Endodermal cell (in vitro differentiated cells): ENCODE results near the gene ENHO. TPM values are rescaled to one million over a fixed set of nuclear protein-coding genes. Genes with fewer than 3 reads are reported as not detected.

Experiments
- DNase-seq: peaks from one replicate; pipeline ENCODE4 v3.0.0-alpha.2; 2017
- H3K27ac ChIP-seq: 2 replicates; pipeline ENCODE4 v1.5.1; 2013; ENCODE audit warnings: mild to moderate bottlenecking, low read depth, low read length, moderate library complexity
- H3K27me3 ChIP-seq: 2 replicates; pipeline ENCODE4 v1.6.1; 2013; ENCODE audit warnings: mild to moderate bottlenecking, low read length, moderate library complexity; ENCODE audit not compliant: insufficient read depth, control insufficient read depth, poor library complexity, severe bottlenecking
- H3K36me3 ChIP-seq: 2 replicates; pipeline ENCODE4 v1.7.0; 2013; ENCODE audit warnings: mild to moderate bottlenecking, low read length, moderate library complexity; ENCODE audit not compliant: control insufficient read depth, insufficient read depth
- H3K4me1 ChIP-seq: one replicate; pipeline ENCODE4 v1.7.0; 2013; ENCODE audit warnings: low read length; ENCODE audit not compliant: control insufficient read depth, insufficient read depth
- H3K4me3 ChIP-seq: 2 replicates; pipeline ENCODE4 v1.5.1; 2013; ENCODE audit warnings: mild to moderate bottlenecking, low read length, moderate library complexity
- H3K9ac ChIP-seq: 2 replicates; pipeline ENCODE4 v1.6.1; 2013; ENCODE audit warnings: mild to moderate bottlenecking, low read length, moderate library complexity; ENCODE audit not compliant: poor library complexity, severe bottlenecking; ENCODE audit errors: extremely low read depth
- H3K9me3 ChIP-seq: 2 replicates; pipeline ENCODE4 v1.6.1; 2013; ENCODE audit warnings: mild to moderate bottlenecking, low read length, moderate library complexity; ENCODE audit not compliant: control insufficient read depth
- H3K27ac Mint-ChIP-seq: 2 replicates; pipeline ENCODE4 v1.8.0; 2020; ENCODE audit warnings: mixed read lengths
- H3K27me3 Mint-ChIP-seq: 2 replicates; pipeline ENCODE4 v1.8.0; 2021; ENCODE audit warnings: mild to moderate bottlenecking, mixed read lengths; ENCODE audit not compliant: insufficient read depth
- H3K36me3 Mint-ChIP-seq: 2 replicates; pipeline ENCODE4 v1.8.0; 2020; ENCODE audit warnings: low read depth, mixed read lengths
- H3K4me1 Mint-ChIP-seq: 2 replicates; pipeline ENCODE4 v1.8.0; 2020; ENCODE audit warnings: mixed read lengths
- H3K4me3 Mint-ChIP-seq: 2 replicates; pipeline ENCODE4 v1.8.0; 2020; ENCODE audit warnings: mild to moderate bottlenecking, moderate library complexity, mixed read lengths
- H3K9me3 Mint-ChIP-seq: 2 replicates; pipeline ENCODE4 v1.8.0; 2020; ENCODE audit warnings: mild to moderate bottlenecking, mixed read lengths
- WGBS, 2 experiments: methylation state at CpG; one replicate each; pipeline versions ENCODE4 v1.1.5 to v1.1.7; 2013; ENCODE audit warnings: missing lambda C conversion rate in 2 of 2, mixed read lengths in 1 of 2; ENCODE audit not compliant: insufficient coverage in 1 of 2, insufficient read length in 1 of 2; 5-methylcytosine and 5-hydroxymethylcytosine counted together
- total RNA-seq, 2 donors: library from RNA; stranded (reverse); fragmentation: NEBNext Ultra II Directional in 1 of 2; extraction: Animal tissue kit (Norgen Biotek cat#: 25700) in 1 of 2; gene quantifications; 2 replicates in 1 of 2; 3 replicates in 1 of 2; pipeline ENCODE4 v1.2.1, GENCODE V29; 2021
- TF ChIP-seq, protein P1 (sequence below): fragments of 200-600 bp; sonication (generic); conservative IDR thresholded peaks from 2 replicates; pipeline ENCODE4 v1.5.0; 2021; ENCODE audit warnings: antibody characterized with exemption, mild to moderate bottlenecking

Gene ENHO
- total RNA-seq, 2 donors from 2014 or later = 7.1 to 14.5 TPM

GRCh38 chr9:34499076-34499475 lies 23.7 kb downstream of the ENHO start:
- no peaks in the 10 kb centered on the region for H3K36me3 ChIP-seq
- Mint-ChIP-seq H3K4me3 (no peak overlapping the region), H3K27ac (no peak overlapping the region), H3K4me1 (peaks cover 17% of the 10 kb centered on the region), H3K27me3 (peaks cover 31% of the 10 kb centered on the region), H3K9me3 (no peaks in the 10 kb centered on the region), H3K36me3 (no peaks in the 10 kb centered on the region)
- H3K27ac ChIP-seq = no peak overlapping the region
- no peaks in the 10 kb centered on the region for H3K9me3 ChIP-seq
- no peak overlapping the region for H3K9ac ChIP-seq
- TF ChIP-seq, protein P1, sequence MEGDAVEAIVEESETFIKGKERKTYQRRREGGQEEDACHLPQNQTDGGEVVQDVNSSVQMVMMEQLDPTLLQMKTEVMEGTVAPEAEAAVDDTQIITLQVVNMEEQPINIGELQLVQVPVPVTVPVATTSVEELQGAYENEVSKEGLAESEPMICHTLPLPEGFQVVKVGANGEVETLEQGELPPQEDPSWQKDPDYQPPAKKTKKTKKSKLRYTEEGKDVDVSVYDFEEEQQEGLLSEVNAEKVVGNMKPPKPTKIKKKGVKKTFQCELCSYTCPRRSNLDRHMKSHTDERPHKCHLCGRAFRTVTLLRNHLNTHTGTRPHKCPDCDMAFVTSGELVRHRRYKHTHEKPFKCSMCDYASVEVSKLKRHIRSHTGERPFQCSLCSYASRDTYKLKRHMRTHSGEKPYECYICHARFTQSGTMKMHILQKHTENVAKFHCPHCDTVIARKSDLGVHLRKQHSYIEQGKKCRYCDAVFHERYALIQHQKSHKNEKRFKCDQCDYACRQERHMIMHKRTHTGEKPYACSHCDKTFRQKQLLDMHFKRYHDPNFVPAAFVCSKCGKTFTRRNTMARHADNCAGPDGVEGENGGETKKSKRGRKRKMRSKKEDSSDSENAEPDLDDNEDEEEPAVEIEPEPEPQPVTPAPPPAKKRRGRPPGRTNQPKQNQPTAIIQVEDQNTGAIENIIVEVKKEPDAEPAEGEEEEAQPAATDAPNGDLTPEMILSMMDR = no peak
- DNase-seq = no peak
- H3K4me1 ChIP-seq = no peaks in the 10 kb centered on the region
- H3K27me3 ChIP-seq = peaks cover 26% of the 10 kb centered on the region
- 81 to 87% methylated on average over 2 of the region's 2 CpGs for WGBS, 2 experiments
- no peak overlapping the region for H3K4me3 ChIP-seq

- H3K27ac Mint-ChIP-seq = no peak overlapping the region
- no peak overlapping the region for H3K4me3 Mint-ChIP-seq
- H3K27me3 ChIP-seq = peaks cover 21% of the 10 kb centered on the region
- WGBS, 2 experiments = 42 to 54% methylated on average over 2 to 3 of the region's 3 CpGs
- H3K27ac ChIP-seq = no peak overlapping the region
- no peaks in the 10 kb centered on the region for H3K9me3 ChIP-seq
- peaks cover 17% of the 10 kb centered on the region for H3K4me1 Mint-ChIP-seq
- H3K36me3 ChIP-seq = no peaks in the 10 kb centered on the region
- DNase-seq = no peak
- H3K4me3 ChIP-seq = no peak overlapping the region
- H3K27me3 Mint-ChIP-seq = peaks cover 34% of the 10 kb centered on the region
- H3K4me1 ChIP-seq = no peaks in the 10 kb centered on the region
- TF ChIP-seq, protein P1 = no peak
- H3K36me3 Mint-ChIP-seq = no peaks in the 10 kb centered on the region
- no peak overlapping the region for H3K9ac ChIP-seq
- H3K9me3 Mint-ChIP-seq = no peaks in the 10 kb centered on the region
These were observed 24.2 kb downstream of the ENHO start for GRCh38 chr9:34498553-34498952.

- Mint-ChIP-seq H3K4me1 (peaks cover 14% of the 10 kb centered on the region), H3K9me3 (no peaks in the 10 kb centered on the region), H3K27ac (no peak overlapping the region), H3K4me3 (no peak overlapping the region), H3K36me3 (no peaks in the 10 kb centered on the region), H3K27me3 (peaks cover 37% of the 10 kb centered on the region)
- H3K36me3 ChIP-seq = no peaks in the 10 kb centered on the region
- H3K4me3 ChIP-seq = no peak overlapping the region
- no peak overlapping the region for H3K9ac ChIP-seq
- 86 to 87% methylated on average over 3 to 6 of the region's 6 CpGs for WGBS, 2 experiments
- DNase-seq = no peak
- no peaks in the 10 kb centered on the region for H3K4me1 ChIP-seq
- no peak overlapping the region for H3K27ac ChIP-seq
- TF ChIP-seq, protein P1 = no peak
- peaks cover 19% of the 10 kb centered on the region for H3K27me3 ChIP-seq
- no peaks in the 10 kb centered on the region for H3K9me3 ChIP-seq
These were observed 26.6 kb downstream of the ENHO start for GRCh38 chr9:34496149-34496712.
